Midbrain (tissue), 1 donor: ENCODE data around the gene SLC9A9.
"Not testable (repeated sequence)": the region's sequence is repeated elsewhere in the genome, so short reads cannot be mapped to it uniquely, and the experiment has no call there.

Experiments
- DNase-seq: peaks from one replicate; lab custom pipeline; 2025; lab: John Stamatoyannopoulos, UW

The SLC9A9 gene

GRCh38 chr3:143287403-143287802 lies 560.9 kb downstream of the SLC9A9 start:
- peak; percentile 62 for DNase-seq

- peak; percentile 30 for DNase-seq
These were observed 561.8 kb downstream of the SLC9A9 start for GRCh38 chr3:143286392-143287010.

GRCh38 chr3:143283432-143284128 lies 564.7 kb downstream of the SLC9A9 start:
- no peak for DNase-seq

- DNase-seq, result no peak
These were observed 567.3 kb downstream of the SLC9A9 start for GRCh38 chr3:143280984-143281383.

- DNase-seq, result not testable (repeated sequence)
These were observed 568.7 kb downstream of the SLC9A9 start for GRCh38 chr3:143279567-143279966.

- DNase-seq, result no peak
These were observed 569.5 kb downstream of the SLC9A9 start for GRCh38 chr3:143278721-143279120.

GRCh38 chr3:143277531-143277930 lies 570.7 kb downstream of the SLC9A9 start:
- no peak for DNase-seq

GRCh38 chr3:143276592-143276991 lies 571.7 kb downstream of the SLC9A9 start:
- no peak for DNase-seq

- DNase-seq, result no peak
These were observed 574.1 kb downstream of the SLC9A9 start for GRCh38 chr3:143273975-143274690.

GRCh38 chr3:143271136-143271535 lies 577.1 kb downstream of the SLC9A9 start:
- no peak for DNase-seq

GRCh38 chr3:143269741-143270140 lies 578.5 kb downstream of the SLC9A9 start:
- DNase-seq, result no peak

GRCh38 chr3:143267989-143268388 lies 580.3 kb downstream of the SLC9A9 start:
- DNase-seq, result no peak

- no peak for DNase-seq
These were observed 581.3 kb downstream of the SLC9A9 start for GRCh38 chr3:143266927-143267326.

- DNase-seq, result no peak
These were observed 581.8 kb downstream of the SLC9A9 start for GRCh38 chr3:143266511-143266910.

GRCh38 chr3:143265501-143266070 lies 582.7 kb downstream of the SLC9A9 start:
- no peak for DNase-seq

GRCh38 chr3:143263852-143264513 lies 584.3 kb downstream of the SLC9A9 start:
- no peak for DNase-seq

- DNase-seq, result no peak
These were observed 586.4 kb downstream of the SLC9A9 start for GRCh38 chr3:143261848-143262247.

GRCh38 chr3:143258692-143259091 lies 589.6 kb downstream of the SLC9A9 start:
- DNase-seq, result no peak

- no peak for DNase-seq
These were observed 591.9 kb downstream of the SLC9A9 start for GRCh38 chr3:143256416-143256815.

GRCh38 chr3:143255739-143256138 lies 592.5 kb downstream of the SLC9A9 start:
- DNase-seq, result no peak

GRCh38 chr3:143252931-143253330 lies 595.3 kb downstream of the SLC9A9 start:
- no peak for DNase-seq

- no peak for DNase-seq
These were observed 599.3 kb downstream of the SLC9A9 start for GRCh38 chr3:143249014-143249413.
